ENCODE measurements around the gene RPTOR.

The RPTOR gene

DNA sequence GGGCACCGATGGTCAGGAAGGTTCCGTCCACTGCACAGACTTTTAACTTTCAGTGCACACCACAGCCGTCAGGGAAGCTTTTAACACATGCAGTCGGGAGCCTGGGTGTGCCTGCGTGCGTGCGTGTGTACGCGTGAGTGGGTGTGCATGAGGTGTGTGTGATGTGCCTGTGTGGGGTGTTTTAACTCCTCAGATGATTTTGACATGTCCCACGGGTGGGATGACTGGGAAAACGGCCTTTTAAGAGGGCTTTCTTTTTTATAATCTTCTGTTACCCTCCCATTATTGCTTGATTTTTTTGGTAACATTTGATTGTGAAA, 294.3 kb downstream of the RPTOR start:
- no peak for ATAC-seq
- TF ChIP-seq, protein P1, sequence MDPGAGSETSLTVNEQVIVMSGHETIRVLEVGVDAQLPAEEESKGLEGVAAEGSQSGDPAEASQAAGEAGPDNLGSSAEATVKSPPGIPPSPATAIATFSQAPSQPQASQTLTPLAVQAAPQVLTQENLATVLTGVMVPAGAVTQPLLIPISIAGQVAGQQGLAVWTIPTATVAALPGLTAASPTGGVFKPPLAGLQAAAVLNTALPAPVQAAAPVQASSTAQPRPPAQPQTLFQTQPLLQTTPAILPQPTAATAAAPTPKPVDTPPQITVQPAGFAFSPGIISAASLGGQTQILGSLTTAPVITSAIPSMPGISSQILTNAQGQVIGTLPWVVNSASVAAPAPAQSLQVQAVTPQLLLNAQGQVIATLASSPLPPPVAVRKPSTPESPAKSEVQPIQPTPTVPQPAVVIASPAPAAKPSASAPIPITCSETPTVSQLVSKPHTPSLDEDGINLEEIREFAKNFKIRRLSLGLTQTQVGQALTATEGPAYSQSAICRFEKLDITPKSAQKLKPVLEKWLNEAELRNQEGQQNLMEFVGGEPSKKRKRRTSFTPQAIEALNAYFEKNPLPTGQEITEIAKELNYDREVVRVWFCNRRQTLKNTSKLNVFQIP (CRISPR knock-in tag; IDR thresholded peaks at IDR 0.05; ENCODE audit: borderline replicate concordance, low read depth), result no peak
- TF ChIP-seq TOX (CRISPR knock-in tag; IDR thresholded peaks at IDR 0.05; ENCODE audit: borderline replicate concordance) (no peak), GLIS3 (CRISPR knock-in tag; IDR thresholded peaks at IDR 0.05) (no peak), ZC3H10 (CRISPR knock-in tag; IDR thresholded peaks at IDR 0.05) (no peak), SNAI2 (CRISPR knock-in tag; IDR thresholded peaks at IDR 0.05) (no peak), ARNTL (CRISPR knock-in tag; IDR thresholded peaks at IDR 0.05; ENCODE audit: borderline replicate concordance, low read depth) (no peak), BACH2 (CRISPR knock-in tag; IDR thresholded peaks at IDR 0.05; ENCODE audit: borderline replicate concordance) (no peak), ZNF70 (CRISPR knock-in tag; IDR thresholded peaks at IDR 0.05) (no peak), ZNF565 (CRISPR knock-in tag; conservative IDR thresholded peaks at IDR 0.05; ENCODE audit: low read depth) (no peak), ESRRG (CRISPR knock-in tag; IDR thresholded peaks at IDR 0.05) (no peak), OSR1 (CRISPR knock-in tag; IDR thresholded peaks at IDR 0.05) (no peak)
- TF ChIP-seq, protein P2, sequence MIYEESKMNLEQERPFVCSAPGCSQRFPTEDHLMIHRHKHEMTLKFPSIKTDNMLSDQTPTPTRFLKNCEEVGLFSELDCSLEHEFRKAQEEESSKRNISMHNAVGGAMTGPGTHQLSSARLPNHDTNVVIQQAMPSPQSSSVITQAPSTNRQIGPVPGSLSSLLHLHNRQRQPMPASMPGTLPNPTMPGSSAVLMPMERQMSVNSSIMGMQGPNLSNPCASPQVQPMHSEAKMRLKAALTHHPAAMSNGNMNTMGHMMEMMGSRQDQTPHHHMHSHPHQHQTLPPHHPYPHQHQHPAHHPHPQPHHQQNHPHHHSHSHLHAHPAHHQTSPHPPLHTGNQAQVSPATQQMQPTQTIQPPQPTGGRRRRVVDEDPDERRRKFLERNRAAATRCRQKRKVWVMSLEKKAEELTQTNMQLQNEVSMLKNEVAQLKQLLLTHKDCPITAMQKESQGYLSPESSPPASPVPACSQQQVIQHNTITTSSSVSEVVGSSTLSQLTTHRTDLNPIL (CRISPR knock-in tag; IDR thresholded peaks at IDR 0.05; ENCODE audit: low read depth), result no peak
- TF ChIP-seq, protein P3, sequence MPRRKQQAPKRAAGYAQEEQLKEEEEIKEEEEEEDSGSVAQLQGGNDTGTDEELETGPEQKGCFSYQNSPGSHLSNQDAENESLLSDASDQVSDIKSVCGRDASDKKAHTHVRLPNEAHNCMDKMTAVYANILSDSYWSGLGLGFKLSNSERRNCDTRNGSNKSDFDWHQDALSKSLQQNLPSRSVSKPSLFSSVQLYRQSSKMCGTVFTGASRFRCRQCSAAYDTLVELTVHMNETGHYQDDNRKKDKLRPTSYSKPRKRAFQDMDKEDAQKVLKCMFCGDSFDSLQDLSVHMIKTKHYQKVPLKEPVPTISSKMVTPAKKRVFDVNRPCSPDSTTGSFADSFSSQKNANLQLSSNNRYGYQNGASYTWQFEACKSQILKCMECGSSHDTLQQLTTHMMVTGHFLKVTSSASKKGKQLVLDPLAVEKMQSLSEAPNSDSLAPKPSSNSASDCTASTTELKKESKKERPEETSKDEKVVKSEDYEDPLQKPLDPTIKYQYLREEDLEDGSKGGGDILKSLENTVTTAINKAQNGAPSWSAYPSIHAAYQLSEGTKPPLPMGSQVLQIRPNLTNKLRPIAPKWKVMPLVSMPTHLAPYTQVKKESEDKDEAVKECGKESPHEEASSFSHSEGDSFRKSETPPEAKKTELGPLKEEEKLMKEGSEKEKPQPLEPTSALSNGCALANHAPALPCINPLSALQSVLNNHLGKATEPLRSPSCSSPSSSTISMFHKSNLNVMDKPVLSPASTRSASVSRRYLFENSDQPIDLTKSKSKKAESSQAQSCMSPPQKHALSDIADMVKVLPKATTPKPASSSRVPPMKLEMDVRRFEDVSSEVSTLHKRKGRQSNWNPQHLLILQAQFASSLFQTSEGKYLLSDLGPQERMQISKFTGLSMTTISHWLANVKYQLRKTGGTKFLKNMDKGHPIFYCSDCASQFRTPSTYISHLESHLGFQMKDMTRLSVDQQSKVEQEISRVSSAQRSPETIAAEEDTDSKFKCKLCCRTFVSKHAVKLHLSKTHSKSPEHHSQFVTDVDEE (CRISPR knock-in tag; IDR thresholded peaks at IDR 0.05), result no peak
- TF ChIP-seq, protein P4, sequence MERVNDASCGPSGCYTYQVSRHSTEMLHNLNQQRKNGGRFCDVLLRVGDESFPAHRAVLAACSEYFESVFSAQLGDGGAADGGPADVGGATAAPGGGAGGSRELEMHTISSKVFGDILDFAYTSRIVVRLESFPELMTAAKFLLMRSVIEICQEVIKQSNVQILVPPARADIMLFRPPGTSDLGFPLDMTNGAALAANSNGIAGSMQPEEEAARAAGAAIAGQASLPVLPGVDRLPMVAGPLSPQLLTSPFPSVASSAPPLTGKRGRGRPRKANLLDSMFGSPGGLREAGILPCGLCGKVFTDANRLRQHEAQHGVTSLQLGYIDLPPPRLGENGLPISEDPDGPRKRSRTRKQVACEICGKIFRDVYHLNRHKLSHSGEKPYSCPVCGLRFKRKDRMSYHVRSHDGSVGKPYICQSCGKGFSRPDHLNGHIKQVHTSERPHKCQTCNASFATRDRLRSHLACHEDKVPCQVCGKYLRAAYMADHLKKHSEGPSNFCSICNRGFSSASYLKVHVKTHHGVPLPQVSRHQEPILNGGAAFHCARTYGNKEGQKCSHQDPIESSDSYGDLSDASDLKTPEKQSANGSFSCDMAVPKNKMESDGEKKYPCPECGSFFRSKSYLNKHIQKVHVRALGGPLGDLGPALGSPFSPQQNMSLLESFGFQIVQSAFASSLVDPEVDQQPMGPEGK (CRISPR knock-in tag; IDR thresholded peaks at IDR 0.05; ENCODE audit: borderline replicate concordance), result no peak

DNA sequence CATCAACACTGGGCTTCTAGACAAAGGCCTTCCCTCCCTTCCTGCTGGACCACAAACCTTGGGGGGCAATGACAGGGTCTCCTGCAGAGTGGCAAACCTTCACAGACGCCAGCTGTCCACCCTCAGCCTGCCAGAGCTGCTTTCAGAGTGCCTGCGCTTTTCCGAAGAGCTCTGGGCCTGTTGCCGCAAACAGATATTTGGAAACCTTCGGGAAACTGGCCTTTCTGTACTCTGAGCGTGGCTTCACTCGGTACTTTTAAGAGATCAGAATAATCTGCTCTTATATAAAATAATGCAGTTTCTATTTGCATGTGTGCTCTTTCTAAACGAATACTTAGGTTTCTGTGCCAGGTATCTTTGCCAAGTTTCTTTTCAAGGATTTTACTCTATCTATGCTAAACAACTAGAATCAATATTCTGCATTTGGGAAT, 294.9 kb downstream of the RPTOR start:
- ATAC-seq, result no peak

DNA sequence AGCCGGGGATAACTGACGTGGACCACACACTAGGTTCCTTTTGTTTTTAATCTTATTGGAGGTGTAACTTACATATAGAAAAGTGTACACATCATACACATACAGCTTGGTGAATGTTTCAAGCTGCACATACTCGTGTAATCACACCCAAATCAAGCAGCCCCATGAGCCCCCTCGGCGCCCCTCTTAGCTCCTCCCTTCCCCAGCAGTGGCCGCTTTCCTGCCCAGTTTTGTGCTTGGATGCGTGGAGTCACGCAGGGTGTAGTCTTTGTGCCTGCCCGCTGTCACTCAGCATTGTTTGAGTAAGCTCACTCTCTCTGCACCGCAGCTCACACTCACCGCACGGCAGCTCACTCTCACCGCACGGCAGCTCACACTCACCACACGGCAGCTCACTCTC, 295.3 kb downstream of the RPTOR start:
- TF ChIP-seq, protein P4 (CRISPR knock-in tag; IDR thresholded peaks at IDR 0.05; ENCODE audit: borderline replicate concordance), result no peak
- no peak for TF ChIP-seq ZNF8 (CRISPR knock-in tag; IDR thresholded peaks at IDR 0.05)
- no peak for TF ChIP-seq ZNF565 (CRISPR knock-in tag; conservative IDR thresholded peaks at IDR 0.05; ENCODE audit: low read depth)
- no peak for TF ChIP-seq ARNTL (CRISPR knock-in tag; IDR thresholded peaks at IDR 0.05; ENCODE audit: borderline replicate concordance, low read depth)
- TF ChIP-seq OSR1 (CRISPR knock-in tag; IDR thresholded peaks at IDR 0.05), result no peak
- TF ChIP-seq ESRRG (CRISPR knock-in tag; IDR thresholded peaks at IDR 0.05), result no peak
- no peak for TF ChIP-seq BACH2 (CRISPR knock-in tag; IDR thresholded peaks at IDR 0.05; ENCODE audit: borderline replicate concordance)
- no peak for TF ChIP-seq ZNF70 (CRISPR knock-in tag; IDR thresholded peaks at IDR 0.05)
- TF ChIP-seq ZFP30 (CRISPR knock-in tag; IDR thresholded peaks at IDR 0.05), result no peak
- TF ChIP-seq, protein P3 (CRISPR knock-in tag; IDR thresholded peaks at IDR 0.05), result no peak
- TF ChIP-seq CSDC2 (CRISPR knock-in tag; IDR thresholded peaks at IDR 0.05), result no peak
- no peak for TF ChIP-seq ISL1 (CRISPR knock-in tag; IDR thresholded peaks at IDR 0.05)
- no peak for TF ChIP-seq GLIS3 (CRISPR knock-in tag; IDR thresholded peaks at IDR 0.05)
- ATAC-seq, result no peak

More for the DNA sequence above, 294.9 kb downstream of the RPTOR start:
- TF ChIP-seq TOX (CRISPR knock-in tag; IDR thresholded peaks at IDR 0.05; ENCODE audit: borderline replicate concordance), result no peak
- TF ChIP-seq ISL1 (CRISPR knock-in tag; IDR thresholded peaks at IDR 0.05), result no peak
- TF ChIP-seq, protein P4 (CRISPR knock-in tag; IDR thresholded peaks at IDR 0.05; ENCODE audit: borderline replicate concordance), result no peak
- no peak for TF ChIP-seq ZFP3 (CRISPR knock-in tag; IDR thresholded peaks at IDR 0.05)

Data from SK-N-SH treated with all-trans-retinoic acid at 6 μM for 48 hours (cell line).